NCI-H1694 treated with DMSO at 0.1 percent for 48 hours (cell line): ENCODE results near the gene PTTG1.
"Not testable (repeated sequence)": the region's sequence is repeated elsewhere in the genome, so short reads cannot be mapped to it uniquely, and the experiment has no call there.

Experiments used
- DNase-seq: peaks from one replicate; lab custom pipeline; 2025; lab: John Stamatoyannopoulos, UW

The PTTG1 gene

DNA sequence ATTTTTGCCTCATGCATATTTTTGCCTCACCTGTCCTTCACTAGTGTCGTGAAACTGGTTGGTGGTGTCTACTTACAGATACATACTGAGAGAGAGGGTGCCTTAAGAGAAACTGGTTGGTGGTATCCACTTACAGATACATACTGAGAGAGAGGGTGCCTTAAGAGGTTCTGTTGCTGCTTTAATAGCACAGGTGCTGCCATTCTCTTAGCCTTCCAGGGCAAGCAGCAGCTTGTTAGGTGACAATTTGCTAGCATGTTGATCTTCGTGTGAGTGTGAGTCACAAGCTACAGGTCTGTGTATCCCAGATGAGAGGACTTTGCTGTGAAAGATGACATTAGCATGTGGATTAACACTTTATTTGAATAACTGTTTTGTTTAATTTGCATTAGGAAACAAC is 1.4 kb downstream of the PTTG1 start:
- no peak for DNase-seq

DNA sequence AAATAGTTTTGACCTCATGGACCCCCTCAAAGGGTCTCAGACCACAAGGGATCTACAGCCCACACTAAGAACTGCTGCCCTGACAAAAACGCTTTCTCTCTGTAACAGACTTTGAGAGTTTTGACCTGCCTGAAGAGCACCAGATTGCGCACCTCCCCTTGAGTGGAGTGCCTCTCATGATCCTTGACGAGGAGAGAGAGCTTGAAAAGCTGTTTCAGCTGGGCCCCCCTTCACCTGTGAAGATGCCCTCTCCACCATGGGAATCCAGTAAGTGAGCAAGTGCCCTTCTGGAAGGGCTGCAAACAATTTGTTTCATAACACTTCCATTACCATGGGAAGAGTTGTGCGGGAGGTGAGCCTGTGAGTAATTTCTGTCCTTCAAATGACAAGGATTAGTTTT is 6.0 kb downstream of the PTTG1 start:
- DNase-seq: no peak

DNA sequence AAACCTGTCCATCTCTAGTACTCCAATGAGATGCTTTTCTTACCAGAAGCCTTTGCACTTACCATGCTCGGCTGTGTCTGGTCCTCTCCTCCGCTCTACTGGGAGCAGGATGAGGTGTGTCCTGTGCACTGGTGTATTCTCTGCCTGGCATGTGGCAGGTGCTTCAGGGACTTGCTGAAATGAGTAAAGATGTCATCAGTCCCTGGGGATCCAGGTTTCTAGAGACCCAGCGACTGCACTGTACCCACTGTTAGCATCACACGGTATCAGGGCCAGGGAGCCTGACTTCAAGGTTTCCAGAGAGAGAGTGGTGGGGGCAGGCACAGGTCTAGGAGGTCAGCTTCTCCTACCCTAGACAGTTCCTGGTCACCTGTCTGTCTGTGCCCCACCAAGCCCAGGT is 10.5 kb downstream of the PTTG1 start:
- DNase-seq: no peak

DNA sequence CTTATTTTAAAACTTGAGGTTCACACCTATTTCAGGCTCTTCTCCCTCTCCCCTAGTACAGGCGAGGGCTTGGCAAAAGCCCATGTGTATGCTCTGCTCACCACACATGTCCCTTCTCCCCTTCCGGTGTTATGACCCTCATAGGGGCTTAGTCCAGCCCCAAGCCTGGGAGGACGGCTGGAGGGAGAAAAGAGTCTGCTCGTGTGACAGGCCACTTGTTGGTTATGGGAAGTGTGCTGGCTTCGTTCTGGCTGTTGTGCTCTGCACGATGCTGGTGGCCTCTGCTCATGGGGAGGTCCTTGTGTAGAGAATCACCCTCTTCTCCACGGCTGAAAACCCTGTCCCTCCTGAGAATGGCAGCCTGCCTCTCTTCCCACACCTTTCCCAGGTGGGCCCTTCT is 11.1 kb downstream of the PTTG1 start:
- no peak for DNase-seq

DNA sequence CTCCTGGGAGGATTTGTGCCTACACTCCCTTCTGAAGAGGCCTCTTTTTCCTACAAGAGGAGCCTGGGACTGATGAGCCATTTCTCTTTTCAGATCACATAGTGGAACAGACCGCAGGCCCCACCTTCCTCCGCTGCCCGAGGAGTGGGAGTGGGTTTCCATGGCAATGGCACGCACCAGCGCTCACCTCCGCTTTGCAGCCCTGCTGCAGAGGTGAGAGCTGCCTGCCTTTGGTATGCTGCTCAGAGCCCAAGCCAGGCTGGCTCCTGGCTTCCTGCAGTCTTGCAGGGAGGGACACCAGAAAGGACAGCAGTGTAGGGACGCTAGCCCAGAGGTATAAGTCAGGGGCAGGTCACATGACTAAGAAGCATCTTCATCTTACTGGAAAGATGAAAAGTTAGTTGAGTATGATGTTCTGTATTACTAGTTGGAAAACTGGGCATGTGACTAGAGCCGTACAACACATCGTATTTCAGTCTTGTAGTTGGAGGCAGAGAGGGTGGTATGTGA is 12.4 kb downstream of the PTTG1 start:
- DNase-seq: peak; percentile 18

DNA sequence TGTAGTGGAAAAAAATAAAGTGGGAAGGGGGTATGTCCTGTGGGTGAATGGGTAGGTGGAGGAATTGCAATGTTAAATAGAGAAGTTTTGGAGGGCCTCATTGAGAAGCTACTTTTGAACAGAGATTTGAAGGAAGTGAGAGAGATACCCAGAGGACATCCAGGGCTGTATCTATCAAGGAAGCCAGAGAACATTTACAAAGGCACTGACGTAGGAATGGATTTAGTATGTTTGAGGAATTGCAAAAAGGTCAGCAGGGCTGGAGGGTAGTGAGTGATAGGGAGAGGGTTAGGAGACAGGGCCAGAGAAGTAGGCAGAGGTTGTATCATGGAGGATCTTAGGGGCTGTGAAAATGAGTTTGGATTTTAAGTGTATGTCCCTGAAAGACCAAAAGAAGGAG is 13.9 kb downstream of the PTTG1 start:
- no peak for DNase-seq

DNA sequence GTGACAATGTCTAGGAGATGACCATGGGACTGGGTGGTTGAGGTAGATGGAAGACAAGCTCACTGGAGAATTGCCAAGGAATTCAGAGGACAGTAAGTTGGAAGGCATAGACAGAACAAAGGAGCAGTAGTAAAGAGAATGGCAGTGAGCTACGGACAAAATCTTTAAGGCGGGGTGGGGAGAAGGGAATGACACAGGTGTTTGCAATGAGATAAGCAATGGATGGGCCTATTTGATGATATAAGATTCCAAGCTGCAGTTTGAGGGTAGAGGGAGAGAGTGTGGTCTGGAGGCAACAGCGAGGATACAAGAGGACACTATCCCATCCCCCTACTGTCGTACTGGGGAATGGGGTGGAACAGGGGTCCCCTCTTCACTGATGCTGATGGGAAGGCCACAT is 14.4 kb downstream of the PTTG1 start:
- no peak for DNase-seq

DNA sequence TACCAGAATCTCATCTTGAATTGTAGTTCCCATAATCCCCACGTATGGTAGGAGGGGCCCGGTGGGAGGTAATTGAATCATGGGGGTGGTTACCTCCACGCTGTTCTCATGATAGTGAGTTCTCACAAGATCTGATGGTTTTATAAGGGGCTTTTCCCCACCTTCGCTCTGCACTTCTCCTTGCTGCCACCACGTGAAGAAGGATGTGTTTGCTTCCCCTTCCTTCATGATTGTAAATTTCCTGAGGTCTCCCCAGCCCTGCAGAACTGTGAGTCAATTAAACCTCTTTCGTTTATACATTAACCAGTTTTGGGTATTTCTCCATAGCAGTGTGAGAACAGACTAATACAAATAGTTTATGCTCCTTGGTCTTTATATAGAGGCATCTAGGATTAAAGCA is 15.0 kb downstream of the PTTG1 start:
- DNase-seq: not testable (repeated sequence)

DNA sequence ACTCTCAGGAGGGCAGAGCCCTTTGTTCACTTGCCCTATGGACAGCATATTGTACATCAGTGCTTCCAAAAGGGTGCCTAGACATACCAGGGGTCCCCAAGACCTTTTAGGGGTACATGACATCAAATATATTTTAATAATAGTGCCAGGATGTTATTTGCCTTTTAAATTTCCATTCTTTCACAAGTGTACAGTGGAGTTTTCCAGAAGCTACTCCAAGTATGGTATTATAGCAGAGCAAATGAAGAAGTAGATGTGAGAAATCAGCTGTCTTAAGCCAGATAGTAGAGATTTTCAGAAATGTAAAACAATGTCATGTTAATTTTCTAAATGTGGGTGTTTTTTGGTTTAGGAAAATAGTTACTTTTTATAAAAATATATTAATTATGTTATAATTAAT is 15.6 kb downstream of the PTTG1 start:
- DNase-seq: no peak

DNA sequence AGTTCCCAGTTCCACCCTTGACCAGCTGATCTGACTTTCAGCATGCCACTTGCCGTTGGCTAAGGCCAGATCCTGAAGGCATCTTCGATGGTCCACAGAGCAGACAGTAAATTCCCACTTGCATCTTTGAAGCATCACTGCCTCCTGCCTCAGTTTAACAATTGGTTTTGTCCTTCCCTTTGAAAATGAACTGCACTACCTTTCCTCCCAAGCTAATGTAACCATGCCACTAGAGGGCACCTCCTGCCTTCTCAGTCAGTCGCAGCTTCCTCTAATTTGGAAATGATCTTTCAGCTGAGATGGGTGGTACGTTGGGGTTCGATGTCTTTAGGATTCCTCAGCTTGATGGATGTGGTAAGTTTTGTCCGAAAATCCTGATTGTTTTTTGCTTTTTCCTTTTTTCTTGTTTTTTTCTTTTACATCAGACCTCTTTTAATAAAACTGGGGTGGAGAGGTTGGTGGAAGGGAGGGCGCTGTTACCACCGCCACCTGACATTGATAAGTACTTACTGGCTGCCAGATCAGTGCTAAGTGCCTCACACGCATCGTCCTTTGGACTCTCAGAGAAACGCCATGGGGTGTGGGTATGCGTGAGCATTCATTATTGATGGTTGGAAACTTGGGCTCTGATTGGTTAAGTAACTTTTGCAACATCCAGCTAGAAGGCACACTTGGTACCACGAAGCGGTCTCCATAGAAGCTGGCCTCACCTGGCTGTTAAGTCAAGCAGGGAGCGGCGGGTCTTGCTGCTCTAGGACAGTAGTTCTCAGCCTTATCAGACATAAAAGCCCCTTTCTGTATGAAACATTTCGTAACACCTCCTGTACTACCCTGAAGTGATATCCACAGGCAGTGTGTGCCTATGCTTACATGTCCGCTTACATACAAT is 16.9 kb downstream of the PTTG1 start:
- DNase-seq: peak; percentile 59

DNA sequence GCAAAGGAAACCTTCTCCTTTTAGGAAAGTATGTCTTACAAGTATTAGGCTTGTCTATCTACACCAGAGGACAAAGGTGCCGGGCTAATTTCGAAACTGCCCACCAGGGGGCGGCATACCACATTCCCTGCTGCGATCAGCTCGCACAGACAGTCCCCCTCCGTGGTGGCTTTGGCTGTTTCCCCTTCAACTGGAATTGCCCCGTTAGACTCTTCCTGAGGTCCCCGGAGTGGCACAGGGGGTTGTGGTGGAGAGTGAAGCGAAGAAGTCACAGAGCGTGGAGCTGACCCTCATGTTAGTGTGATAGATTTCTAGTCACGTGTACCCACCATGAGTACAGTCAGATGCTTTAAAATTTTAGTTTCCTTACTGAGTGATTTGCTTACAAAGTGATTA is 17.5 kb downstream of the PTTG1 start:
- DNase-seq: peak; percentile 72

DNA sequence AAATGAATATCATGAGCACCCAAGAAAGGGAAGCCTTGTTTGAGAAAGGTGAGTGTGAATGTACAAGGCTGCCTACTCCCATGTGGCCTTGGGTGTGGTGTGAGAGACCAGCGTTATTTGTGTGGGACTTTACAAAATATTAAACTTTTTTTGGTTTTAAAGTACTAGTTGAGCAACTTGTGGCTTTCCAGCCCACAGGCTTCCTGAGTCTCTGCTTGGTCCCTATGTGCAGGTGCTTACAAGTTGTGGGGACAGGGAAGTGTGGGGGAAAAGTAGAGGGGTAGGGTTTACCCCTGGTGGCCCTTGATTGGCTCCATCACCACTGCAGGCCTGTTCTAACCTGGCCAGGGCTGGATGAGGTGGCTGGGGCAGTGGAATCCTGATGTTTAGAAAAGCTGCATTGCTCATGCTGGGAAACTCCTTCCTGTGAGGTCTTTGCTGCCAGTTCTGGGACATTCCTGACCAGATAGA is 19.7 kb downstream of the PTTG1 start:
- DNase-seq: no peak

DNA sequence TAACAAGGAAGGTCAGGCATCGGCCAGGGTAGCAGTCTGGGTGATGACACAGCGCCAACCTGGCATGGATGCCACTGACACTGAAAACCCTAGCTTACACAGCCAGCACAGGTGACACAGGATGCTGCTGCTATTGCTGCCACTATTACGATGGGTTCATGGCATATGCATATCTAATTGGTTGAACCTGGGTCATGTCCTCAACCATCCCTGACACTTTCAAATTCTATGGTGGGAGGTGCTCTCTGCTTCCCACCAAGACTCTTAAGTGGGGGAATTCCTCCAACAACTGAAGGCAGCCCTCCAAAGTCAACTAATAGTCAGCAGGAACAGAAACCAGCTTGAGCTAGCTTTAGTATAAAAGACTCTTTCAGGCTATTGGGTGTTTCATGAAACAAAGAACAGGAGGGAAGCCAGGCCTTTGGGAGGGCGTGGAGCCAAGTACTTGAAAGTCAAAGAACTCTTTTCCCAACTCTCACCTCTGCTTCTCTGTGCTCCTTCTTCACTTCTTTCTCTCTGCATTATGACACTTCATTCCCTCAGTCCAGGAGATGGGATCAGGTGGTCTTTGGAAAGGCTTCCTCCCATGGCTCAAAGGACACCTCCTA is 21.3 kb downstream of the PTTG1 start:
- DNase-seq: no peak

DNA sequence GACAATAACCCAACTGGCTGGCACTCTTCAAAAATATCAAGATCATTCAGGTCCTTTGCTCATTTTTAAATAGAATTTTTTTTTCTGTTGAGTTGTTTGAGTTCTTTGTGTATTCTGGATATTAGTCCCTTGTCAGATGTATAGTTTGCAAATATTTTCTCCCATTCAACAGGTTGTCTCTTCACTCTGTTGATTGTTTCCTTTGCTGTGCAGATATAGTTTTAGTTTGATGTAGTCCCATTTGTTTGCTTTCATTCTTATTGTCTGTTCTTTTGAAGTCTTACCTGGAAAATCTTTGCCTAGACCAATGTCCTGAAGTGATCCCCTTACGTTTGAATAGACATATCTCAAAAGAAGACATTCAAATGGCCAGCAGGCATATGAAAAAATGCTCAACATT is 22.8 kb downstream of the PTTG1 start:
- DNase-seq: no peak

DNA sequence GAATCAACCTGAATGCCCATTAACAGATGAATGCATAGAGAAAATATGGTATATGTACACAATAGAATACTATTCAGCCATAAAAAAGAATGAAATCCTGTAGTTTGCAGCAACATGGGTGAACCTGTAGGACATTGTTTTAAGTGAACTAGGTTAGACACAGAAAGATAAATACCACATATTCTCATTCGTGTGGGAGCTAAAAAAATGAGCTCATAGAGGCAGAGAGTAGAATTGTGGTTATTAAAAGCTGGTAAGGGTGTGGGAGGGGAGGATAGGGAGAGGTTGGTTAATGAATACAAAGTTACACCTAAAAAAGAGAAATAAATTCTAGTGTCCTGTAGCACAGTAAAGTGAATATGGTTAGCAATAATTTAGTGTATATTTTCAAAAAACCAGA is 23.5 kb downstream of the PTTG1 start:
- no peak for DNase-seq

DNA sequence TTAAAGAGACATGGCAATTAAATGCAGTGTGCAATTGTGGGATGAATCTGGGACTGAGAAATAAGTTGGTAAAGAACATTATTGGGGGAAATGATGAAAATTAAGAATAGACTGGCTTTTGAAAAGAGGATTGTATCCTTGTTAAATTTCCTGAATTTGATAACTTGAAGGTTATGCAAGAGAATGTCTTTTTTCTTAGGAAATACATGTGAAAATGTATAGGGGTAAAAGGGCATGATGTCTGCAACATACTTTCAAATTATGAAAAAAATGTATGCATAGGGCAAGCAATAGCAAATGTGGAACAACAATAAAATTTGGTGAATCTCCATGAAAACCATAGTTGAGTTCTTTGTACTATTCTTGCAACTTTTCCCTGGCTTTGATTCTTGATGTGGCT is 24.1 kb downstream of the PTTG1 start:
- DNase-seq: no peak

DNA sequence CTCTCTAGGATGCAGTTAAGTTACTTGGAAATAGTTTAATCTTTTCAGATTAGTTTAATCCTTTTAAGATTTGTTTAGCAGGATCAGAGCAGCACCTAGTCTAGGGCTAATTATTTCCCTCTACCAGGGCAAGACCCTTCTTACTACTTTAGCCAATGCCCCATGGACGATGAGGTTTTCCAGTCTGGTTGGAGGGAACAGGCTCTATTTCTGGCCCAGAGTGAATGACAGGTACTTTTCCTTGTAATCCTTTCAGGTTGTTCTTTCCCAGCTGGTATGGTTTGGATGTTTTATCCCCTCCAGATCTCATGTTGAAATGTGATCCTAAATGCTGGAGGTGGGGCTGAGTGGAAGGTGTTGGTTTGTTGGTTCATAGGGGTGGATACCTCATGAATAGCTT is 27.2 kb downstream of the PTTG1 start:
- DNase-seq: no peak

DNA sequence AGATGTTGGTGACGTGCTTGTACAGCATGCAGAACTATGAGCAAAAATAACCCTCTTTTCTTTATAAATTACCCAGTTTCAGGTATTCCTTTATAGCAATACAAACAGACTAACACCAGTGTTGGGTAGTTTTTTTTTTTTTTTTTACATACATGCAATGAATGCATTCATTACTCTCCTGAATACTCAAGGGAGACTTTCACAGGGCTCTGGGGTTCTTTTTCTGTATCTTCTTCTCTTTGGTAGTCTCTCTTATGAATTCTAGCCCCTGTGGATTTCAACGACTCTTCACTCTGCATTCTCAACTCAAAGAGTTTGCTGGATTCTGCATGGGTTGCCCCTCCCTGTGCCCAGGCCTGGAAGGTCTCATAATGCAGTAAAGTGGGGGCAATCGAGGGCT is 27.8 kb downstream of the PTTG1 start:
- no peak for DNase-seq

DNA sequence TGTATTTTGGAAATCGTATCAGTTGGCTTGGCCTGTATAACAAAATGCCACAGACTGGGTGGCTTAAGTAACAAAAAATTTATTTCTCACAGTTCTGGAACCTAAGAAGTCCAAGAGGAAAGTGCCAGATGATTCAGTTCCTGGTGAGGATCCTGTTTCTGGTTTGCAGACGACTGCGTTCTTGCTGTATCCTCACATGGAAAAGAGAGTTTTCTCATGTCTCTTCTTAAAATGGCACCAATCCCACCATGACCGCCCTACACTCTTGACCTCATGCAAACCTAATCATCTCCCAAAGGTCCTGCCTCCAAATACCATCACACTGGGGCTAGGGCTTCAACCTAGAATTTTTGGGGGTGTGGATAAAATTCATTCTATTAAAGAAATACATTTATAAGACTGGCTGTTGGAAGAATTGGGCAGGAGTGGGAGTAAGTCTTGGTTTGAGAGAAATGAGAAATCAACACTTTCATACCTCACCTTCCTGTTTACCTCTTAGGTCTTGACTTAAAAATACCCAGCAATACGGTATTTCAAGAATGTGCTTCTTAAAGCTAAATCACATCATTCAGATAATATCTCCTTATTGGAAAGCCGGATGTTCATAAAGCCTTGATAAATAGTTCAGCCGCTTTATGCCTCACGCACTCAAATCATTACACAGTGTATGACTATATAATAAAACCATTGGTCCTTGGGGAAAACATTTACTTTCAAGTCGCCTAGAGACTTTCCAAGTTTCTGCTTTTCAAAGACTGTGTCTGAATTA is 28.7 kb downstream of the PTTG1 start:
- DNase-seq: no peak

DNA sequence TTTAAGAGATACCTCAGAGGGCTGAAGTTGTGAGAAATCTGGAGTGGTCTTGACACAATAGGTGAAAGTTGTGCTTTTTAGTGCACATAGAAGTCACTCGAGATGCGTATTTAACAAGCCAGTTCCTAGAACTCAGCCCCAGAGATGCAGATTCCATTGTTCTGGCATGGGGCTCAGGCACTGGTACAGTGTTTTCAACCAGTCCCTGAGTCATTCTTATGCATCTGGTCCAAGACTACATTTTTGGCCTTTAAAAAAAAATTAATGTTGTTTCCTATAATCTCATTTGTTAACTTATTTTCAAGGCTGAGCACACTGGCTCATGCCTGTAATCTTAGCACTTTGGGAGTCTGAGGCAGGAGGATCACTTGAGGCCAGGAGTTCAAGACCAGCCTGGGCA is 29.6 kb downstream of the PTTG1 start:
- no peak for DNase-seq

DNA sequence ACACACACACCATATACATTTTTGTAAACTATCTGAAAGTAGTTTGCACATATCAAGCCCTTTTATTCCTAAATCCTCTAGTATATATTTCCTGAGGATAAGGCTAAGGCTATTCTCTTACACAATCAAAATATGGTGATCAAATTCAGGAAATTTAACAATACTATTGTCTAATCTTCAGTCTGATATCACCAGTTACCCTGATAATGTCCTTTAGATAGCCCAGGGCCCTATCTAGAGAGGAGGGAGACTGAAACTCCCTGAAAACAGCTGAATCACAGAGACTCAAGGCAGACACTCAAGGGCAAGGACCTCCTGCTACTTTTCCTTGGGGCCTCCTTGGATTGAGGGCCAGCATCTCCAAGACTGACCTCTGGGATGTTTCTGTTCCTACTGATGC is 30.4 kb downstream of the PTTG1 start:
- DNase-seq: no peak

DNA sequence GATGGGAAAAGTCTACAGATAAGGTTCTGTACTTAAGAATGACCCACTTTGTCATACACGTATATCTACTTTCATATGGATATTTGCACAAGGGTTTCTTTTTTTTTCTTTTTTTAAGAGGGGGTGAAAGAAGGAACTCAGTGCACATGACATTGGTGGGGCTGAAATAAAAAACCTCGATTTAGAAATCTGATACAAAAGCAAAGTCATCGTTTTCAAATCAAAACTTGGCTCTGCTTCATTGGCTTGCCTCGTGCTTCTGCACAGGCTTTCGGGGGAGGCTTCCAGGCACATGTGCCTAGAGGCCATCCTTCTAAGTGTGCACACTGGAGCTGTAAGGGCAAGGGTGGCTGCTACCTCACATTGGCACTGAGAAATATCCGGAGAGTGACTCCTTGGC is 31.1 kb downstream of the PTTG1 start:
- DNase-seq: no peak

DNA sequence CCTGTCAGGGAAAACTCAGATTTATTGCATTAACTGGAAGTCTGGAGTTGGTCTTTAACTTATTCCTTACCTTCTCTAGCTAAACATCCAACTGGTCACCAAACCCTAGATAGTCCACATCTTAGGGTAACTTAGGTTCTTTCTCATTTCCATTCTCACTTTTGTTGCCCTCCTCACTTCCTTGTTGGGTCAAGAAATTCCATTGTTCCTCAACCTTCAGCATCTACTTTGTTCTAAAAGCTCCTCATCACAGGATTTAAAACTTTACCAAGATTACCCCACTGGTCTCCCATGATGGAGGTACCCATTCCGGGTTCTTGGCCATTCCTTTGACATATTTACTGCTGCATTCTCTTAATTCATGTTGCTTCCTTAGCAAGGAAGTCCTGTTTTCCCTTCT is 32.1 kb downstream of the PTTG1 start:
- no peak for DNase-seq
